NCI-H146 treated with DMSO at 0.1 percent for 48 hours (cell line): ENCODE data around the gene GIT1.
A peak's percentile ranks its signal among the peaks of the same experiment; 100 is the strongest.

Source experiments
- DNase-seq: peaks from one replicate; lab custom pipeline; 2025; ENCODE audit not compliant: unreplicated experiment; lab: John Stamatoyannopoulos, UW

GIT1 gene, protein sequence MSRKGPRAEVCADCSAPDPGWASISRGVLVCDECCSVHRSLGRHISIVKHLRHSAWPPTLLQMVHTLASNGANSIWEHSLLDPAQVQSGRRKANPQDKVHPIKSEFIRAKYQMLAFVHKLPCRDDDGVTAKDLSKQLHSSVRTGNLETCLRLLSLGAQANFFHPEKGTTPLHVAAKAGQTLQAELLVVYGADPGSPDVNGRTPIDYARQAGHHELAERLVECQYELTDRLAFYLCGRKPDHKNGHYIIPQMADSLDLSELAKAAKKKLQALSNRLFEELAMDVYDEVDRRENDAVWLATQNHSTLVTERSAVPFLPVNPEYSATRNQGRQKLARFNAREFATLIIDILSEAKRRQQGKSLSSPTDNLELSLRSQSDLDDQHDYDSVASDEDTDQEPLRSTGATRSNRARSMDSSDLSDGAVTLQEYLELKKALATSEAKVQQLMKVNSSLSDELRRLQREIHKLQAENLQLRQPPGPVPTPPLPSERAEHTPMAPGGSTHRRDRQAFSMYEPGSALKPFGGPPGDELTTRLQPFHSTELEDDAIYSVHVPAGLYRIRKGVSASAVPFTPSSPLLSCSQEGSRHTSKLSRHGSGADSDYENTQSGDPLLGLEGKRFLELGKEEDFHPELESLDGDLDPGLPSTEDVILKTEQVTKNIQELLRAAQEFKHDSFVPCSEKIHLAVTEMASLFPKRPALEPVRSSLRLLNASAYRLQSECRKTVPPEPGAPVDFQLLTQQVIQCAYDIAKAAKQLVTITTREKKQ

DNA sequence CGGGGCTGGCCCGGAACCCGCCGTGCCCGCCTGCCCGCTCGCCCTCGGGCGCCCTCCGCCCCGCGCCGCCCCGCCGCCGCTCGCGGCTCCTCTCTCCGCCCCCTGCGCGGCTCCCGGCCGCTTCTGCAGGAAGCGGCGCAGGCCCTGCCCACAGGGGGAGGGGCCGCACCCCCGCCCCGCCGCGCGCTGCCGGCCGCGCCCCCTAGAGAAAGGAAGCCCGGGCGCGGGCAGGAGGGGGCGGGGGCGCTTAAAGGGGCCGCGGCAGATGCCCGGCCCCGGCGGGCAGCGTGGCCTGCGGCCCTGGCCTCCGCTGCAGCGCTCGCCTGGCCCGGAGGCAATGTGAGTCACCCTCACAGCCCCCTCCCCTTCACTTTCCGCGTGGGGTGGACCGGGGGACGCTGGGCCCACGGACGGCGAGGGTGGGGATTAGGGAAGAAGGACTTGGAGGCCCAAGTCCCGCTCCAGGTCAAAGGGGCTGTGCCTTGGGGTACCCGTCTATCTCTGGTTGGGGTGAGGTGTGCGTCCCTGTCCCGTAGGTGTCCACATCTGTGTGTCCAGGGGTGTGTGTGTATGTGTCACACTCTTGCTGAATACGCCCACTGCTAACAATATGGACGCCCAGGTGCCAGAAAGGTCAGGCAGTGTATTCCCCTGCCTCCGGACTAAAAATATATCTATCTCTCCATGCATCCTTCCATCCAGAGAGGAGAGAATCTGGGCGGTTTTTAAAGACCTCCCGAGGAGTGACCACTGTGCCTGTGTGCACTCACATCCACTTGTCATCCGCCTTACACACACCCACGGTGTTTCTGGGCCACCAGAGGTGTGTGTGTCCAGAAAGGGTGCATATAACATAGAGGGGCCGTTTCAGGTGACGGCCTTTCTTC is at the start of gene GIT1:
Gene GIT1, minus strand, starts transcription at position 125 of the 887 bp plus-strand sequence. CDS start 270 bp downstream, outside the sequence.
- DNase-seq: peak; percentile 66

DNA sequence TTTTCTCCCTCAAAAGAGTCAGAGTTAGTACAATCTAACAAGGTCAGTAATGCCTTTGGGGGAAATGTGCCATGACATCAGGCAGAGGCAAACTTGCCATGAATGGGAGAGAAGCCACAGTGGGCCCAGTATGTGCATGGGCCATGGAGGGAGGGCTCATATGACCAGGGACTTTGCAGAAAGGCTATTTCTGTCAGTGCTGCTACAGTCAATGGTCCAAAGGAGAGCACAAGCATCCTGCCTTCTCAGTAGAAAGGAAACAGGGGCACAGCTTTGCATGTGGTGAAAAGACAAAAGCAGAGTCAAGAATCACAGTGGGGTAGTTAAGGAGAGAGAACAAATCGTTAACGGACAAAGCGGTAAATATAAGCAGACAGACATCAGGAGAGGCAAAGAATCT is 44.4 kb upstream of the GIT1 start:
- DNase-seq: no peak

- DNase-seq: no peak
Measured at GRCh38 chr17:29630630-29631193, 41.3 kb upstream of the GIT1 start.

DNA sequence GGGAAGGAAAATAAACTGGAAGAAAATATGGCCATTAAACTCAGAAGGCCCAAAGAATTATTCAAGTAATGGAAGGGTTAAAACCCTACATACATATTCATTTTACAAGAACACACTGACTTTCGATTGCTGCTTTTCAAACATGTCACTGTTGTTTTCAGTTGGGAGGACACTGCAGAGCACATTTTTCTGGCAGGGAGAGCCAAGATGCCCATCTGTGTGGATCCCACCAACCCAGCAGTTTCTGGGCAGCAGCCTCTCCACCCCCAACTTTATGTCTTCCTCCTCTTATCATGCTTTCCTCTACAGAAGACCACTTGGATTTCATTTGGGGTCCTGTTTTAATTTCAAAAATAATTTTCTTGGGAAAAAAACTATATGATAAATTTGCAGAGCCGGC is 40.4 kb upstream of the GIT1 start:
- no peak for DNase-seq

- DNase-seq: no peak
Measured at GRCh38 chr17:29628644-29629043, 39.2 kb upstream of the GIT1 start.

DNA sequence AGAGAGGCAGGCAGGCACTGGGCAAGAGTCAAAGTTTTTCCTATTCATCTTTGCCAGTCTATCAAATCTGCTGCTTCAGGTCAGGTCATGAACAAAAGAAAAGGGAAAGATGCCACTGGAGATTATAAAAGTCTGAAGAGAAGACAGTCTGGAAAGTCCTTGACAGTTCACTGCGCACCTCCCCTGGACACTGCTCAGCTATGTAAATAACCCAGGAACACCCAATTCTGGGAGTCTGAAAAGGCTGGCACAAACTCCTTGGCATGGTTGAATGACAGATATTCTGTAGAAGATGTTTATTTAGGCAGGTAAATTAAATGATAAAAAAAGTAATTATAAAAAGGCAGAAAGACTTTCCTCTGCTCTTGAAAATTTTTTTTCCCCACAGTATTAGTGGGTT is 38.5 kb upstream of the GIT1 start:
- DNase-seq: no peak

GRCh38 chr17:29625037-29625750 is 35.7 kb upstream of the GIT1 start:
- no peak for DNase-seq

DNA sequence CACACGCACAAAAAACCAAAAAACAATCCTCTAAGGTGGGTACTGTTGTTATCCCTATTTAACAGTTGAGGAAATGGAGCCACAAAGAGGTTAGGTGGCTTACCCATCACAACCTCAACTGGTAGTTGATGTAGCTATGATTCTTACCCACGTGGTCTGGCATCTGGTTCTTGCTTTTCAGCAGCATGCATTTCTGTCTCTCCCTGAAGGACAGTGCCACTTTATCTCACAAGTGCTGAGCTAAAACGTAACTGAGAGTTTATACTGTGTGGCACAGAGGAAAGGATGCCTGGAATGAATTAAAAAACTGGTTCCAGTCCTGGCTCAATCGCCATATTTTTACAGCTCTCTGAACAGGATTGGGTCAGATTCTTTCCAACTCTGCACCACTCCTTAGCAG is 35.1 kb upstream of the GIT1 start:
- no peak for DNase-seq

- DNase-seq: no peak
Measured at GRCh38 chr17:29623283-29623647, 33.8 kb upstream of the GIT1 start.

DNA sequence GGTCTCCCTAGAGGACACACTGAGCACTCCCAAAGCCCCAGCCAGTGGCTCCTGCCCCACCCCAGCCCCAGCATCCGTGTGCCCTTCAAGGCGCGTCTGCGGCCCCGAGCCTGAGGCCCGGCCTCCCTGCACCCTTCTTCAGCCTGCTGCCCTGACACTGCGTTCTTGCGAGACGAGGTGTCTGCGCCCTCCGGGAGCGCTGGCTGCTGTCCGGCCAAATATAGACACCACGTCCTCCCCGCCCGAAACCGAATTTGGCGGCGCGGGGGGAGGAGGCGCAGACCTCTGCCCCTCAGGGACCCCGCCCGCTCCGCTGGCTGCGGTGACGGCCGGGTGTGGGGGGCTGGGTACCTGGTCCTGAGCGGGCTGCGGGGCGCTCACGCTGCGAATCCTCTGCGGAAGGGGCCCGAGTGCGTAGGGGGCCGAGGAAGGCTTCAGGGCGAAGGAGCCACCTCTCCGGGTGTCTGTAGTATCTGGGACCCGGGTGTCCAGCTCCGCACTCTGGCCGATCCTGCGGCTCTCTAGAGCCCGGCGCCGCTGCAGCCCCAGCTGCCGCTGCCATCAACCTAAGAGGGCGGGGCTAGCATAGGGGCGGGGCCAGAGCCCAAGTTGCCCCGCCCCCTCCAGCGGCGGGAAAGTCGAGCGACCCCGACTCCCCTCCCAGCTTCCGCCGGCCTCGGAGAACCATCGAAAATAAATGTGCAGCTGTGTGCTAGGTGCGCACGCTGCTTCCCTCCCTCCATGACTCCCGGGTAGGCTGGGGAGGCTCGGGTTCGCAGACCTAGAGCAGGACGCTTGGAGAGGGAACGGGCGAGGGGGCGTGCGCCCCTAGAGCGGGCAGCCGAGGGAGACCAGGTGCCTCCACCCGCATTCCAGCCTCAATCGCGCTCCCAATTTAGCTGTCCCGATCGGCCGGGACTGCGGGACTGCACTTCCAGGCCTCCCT is 33.2 kb upstream of the GIT1 start, which contains the start of gene CORO6:
Gene CORO6, minus strand, starts transcription at position 576 of the 946 bp plus-strand sequence. CDS start 1,491 bp downstream, outside the sequence.
- DNase-seq: peak; percentile 67

- DNase-seq: no peak
Measured at GRCh38 chr17:29621751-29622194, 32.3 kb upstream of the GIT1 start.

GRCh38 chr17:29620779-29621500 is 31.5 kb upstream of the GIT1 start:
- DNase-seq: no peak

- DNase-seq: no peak
Measured at GRCh38 chr17:29620271-29620670, 30.8 kb upstream of the GIT1 start.

GRCh38 chr17:29619251-29619650 is 29.8 kb upstream of the GIT1 start:
- no peak for DNase-seq

DNA sequence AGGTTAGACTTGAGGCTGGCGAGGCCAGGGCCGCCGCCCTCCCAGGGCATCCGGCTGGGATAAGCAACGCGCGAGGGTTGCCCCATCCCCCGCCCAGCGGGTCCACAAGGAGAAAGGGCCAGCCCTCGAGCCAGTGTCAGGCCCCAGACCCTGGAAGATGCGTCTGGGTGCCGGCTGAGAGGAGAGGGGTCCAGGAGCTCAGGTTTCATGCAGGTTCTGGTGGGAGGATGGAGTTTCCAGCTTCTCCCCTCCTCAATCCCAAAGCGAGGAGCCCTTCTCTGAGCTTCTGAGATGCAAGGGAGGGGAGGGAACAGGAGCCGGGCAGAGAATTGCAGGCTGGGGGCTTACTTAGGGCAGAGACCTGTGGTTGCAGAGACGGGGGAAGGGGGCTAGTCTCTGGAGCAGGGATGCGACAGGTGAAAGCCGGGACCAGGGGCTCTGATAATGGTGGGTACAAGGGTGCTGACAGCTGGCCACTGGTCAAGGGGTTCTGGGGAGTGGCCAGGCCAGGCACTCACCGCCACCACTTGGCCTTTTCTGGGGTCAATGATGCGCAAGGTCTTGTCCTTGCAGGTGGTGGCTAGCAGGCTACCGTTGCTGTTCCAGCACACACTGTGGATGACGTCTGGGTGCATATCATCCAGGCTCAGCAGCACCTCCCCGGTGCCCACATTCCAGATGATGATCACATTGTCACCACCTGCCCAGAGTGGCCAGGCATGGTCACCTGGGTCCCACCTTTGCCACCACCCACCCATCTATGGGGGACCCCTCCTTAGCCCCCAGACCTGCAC is 29.0 kb upstream of the GIT1 start:
- DNase-seq: no peak

DNA sequence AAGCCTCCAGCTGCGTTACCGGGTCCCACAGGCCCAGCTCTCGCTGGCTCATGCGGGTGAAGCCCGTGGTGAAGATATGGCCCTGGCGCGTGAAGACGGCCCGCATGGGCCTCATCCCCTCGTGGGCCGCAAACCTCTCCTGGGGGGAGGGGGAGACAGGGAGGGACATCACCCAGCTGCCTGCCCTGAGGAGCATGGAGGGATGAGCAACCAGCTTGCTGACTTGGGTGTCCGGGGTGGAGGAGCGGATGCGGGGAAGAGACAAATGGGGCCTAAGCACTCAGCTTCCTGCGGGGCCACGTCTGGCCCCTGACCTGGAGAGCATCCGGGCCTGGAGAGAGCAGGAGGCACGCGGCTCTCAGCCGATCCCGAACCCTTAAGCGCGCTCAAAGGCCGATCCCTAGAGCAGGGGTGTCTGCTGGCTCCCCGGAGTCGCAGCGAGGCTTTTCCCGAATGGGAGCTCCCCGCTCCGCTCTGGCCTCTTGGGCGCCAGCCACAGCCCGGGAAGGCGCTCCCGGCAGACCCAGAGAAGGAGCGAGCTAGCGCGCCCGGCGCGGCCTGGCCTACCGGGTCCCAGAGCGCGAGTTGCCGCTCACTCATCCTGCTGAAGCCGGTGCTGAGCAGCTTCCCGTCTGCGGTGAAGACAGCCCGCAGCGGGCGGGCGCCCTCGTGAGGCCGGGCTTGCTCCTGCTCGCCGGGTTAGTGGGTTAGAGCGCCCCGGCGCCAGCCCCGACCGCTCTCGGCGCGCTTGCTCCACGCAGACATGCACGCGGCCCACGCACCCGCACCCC is 28.2 kb upstream of the GIT1 start:
- peak; percentile 56 for DNase-seq

DNA sequence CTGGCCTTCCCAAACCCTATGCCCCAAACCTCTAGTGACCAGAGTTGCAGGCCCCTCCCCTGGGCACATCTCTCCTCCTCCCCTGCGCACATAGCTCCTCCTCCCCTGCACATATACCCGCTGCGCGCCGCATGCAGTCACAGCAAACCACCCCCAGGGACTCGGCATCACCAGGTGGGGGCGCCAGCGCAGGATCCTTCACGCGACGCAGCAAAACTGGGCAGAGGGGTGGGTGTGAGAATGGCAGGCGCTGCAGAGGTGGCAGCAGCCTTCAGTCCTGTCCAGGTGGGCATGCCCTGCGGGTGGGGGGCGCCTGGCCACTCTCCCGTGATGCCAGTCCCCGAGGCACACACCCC is 27.7 kb upstream of the GIT1 start:
- peak; percentile 70 for DNase-seq
